GM10847 (cell line): ENCODE measurements around the gene CCDC80.

ENCODE experiments used
- POLR2A ChIP-seq: IDR thresholded peaks from 2 replicates; pipeline ENCODE4 v1.6.1; 2011; ENCODE audit not compliant: insufficient read length; ENCODE audit errors: extremely low read depth

CCDC80 gene

GRCh38 chr3:112675349-112675748, 34.4 kb upstream of the CCDC80 start:
- no peak for TF ChIP-seq POLR2A

DNA sequence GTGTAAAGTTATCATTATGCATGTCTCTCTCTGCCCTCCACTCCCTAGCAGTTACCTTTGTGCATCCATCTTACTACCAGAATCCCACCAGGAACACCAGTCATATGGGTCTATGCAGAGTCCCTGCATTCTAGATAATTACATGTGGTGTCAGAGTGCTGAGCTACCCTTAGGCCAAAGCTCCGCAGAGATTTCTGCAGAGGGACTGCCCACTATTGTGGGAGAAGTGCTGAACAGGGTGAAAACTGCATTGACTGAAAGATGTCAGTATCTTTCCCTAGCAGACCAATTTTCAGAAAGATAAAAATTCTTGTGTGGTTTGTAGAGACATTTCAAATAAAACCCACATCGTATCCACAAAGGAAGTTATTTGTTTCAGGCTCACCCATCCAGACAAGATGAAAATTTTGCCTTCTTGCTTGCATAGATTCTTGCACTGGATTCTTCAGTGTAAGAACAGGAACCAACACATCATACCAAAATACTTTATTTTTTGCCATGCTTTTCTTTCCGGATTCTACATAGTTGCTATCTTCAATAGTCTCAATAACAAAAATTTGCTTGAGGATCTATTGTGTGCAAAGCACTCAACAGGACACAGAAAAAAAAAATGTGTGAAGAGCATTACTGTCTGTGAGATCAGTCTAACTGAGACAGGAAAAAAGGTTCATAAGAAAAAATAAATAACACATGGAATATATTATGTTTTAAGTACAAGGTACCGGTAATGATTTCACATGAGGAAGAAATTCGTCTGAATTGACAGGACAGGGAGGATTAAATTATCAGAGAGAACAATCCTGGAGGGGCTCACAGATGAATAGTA, 32.0 kb upstream of the CCDC80 start:
- TF ChIP-seq POLR2A, result no peak

GRCh38 chr3:112671930-112672715, 31.2 kb upstream of the CCDC80 start:
- TF ChIP-seq POLR2A, result no peak

DNA sequence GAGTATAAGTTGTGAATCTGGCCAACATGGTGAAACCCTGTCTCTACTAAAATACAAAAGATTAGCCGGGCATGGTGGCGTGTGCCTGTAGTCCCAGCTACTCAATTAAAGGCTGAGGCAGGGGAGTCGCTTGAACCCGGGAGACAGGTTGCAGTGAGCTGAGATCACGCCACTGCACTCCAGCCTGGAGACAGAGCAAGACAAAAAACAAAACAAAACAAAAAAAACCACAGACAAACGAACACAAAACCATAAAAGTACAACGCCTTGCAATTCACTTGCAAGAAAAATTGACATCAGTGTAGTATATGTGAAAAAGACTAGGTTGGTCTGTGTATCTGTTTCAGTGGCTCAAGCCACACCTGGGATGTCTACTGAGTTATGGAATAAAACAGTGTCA, 29.9 kb upstream of the CCDC80 start:
- no peak for TF ChIP-seq POLR2A

DNA sequence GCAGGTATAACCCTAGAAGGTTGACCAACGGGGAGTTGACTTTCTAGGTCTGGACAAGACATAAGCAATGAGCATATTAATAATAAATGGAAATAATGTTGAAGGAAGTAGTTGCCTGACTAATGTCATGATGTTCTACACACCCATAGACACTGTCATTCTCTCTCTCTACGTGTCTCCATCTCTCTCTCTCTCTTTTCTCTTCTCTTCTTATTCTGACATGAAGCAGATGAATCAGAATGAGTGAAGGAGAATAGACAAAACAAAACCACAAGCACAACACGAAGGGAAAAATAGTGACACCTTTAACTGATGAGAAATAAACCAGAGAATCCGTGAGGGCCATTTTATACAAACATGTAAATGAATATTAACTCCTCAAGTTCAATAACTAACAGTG, 26.7 kb upstream of the CCDC80 start:
- TF ChIP-seq POLR2A, result no peak

DNA sequence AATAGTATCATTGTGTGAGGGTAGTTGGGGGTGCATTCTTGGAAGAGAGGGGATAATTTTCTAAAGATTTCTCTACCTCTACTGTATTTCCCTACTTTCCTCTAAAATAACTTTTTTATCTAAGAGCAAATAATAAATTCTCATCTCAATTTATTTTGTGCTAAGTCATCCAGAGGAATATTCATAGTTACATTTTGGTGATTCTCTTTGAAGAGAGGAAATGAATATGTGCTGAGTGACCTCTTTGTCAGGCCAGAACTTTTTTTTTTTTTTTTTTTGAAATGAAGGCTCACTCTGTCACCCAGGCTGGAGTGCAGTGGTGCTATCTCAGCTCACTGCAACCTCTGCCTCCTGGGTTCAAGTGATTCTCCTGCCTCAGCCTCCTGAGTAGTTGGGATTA, 15.1 kb upstream of the CCDC80 start:
- TF ChIP-seq POLR2A, result no peak

DNA sequence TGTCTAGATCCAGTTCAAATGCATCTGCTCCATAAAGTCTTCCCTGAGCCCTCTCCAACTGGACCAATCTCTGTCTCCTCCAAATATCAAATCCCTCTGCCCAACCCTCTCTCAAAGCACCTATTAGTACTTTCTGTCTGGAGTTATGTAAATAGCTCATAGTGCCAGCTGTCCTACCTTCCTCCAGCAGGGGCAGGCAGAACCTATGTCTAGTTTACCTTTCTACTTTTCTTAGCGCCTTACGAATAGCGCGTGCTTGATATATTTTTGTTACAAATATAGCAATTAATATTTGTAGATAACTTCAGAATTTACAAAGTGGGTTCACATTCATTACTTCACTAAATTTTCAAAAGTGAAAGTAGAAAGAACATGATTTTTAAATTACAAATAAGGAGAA, 14.0 kb upstream of the CCDC80 start:
- no peak for TF ChIP-seq POLR2A

DNA sequence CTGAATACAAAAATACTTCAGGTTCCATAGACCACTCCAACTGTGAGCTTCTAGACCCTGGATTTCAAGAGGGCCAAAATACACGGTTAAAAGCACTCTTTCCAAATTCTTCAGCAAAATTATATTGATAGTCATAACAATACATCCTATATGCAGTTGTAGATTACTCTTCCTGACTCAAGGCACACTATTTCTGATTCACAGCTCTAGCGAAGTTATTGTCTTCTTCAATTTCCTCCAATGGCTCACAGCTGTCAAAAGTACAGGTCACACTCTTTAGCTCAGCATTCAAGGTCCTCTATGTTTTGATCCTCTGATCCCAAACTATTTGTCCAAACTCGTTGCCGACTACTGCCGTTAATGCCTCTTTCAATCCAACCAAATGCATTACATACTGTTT, 13.5 kb upstream of the CCDC80 start:
- no peak for TF ChIP-seq POLR2A

GRCh38 chr3:112653881-112654300, 12.9 kb upstream of the CCDC80 start:
- TF ChIP-seq POLR2A, result no peak

DNA sequence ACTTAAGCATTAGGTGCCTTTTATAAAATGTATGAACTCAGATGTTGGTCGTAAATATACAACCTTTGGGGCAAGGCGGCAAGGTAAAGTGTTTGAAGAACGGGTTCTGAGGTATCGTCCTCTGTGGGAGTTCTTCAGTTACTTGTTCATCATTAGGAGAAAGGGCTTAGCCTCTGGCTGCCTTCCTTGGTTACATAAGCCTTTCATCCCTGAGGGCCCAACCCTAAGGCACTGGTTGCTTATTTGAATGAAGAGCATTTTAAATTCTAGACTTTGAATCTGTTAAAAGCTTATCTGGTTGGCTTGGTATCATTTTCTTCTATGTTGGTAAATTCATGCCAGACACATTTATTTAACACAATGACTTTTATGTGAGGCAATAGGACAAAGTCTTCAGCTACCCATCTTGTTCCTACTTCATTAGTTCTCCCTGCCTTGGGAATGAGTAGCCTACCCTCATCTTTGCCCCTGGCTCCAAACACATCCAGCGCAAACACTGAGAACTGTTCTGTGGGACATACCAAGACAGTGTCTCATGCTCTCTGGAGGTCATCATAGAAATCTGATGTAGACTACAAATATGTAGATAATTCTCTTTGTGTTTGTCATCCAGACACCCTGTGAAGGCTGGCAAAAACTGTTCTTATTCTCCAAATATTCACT, 12.4 kb upstream of the CCDC80 start:
- no peak for TF ChIP-seq POLR2A

DNA sequence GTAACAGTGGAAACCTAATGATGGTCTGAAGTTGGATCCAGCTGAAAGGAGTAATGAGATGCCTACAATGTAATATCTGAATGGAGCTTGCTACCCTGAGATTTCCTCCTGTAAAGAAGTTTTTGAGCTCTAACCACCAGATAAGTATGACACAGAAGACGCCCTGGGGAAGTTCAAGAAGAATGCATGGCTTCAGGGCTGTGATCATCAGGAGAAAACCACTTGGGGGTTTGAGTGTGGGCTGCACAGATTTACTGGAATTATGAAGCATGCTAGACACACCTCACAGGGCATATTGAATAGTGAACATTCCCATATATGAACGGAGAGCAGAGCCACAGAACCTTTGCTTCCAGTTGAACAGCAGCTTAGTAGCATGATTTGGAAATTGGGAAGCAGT, 10.6 kb upstream of the CCDC80 start:
- no peak for TF ChIP-seq POLR2A

DNA sequence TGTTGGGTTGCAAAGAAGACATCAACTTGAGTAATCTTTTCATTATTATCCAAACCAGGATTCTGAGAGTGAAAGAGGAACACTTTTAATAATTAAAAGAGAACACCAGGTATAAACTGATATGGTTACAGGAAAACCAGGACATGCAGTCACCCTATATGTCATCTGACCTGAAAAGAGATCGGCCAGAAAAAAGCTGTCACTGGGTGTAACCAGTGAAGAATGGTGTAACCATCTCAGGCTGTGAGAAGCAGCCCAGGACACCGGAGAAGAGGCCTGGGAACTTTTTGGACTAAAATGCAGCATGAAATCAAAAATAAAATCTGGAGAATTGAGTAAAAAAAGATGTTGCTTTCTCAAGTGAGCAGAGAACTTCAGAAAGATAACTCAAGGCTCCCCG, 10.1 kb upstream of the CCDC80 start:
- TF ChIP-seq POLR2A, result no peak

DNA sequence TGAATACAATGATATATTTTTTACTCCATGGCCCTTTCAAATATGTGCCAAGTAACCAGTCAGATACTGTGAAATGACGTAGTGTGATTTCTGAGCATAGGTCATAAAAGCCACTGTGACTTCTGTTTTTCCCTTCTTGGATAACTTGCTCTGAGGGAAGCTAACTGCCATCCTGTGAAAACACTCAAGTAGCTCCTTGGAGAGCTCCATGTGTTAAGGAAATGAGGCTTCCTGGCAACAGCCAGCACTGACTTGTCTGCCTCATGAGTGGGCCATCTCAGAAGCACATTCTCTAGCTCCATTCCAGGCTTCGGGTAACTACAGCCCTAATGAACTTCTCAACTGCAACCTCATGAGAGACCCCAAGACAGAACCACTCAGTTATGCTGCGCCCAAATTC, 9.5 kb upstream of the CCDC80 start:
- TF ChIP-seq POLR2A, result no peak

DNA sequence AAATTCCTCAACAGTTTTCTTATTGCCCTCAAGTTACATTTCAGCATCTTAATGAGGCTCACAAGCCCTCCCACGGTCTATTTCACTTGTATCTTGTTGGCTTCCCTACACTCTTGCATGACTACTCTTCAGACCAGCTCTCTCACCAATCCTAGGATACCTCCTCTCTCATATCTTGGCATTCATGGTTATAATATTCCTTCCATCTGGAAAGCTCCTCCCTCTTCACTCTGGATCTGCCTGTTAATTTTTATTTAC, 8.5 kb upstream of the CCDC80 start:
- TF ChIP-seq POLR2A, result no peak

GRCh38 chr3:112647122-112647521, 6.2 kb upstream of the CCDC80 start:
- no peak for TF ChIP-seq POLR2A

DNA sequence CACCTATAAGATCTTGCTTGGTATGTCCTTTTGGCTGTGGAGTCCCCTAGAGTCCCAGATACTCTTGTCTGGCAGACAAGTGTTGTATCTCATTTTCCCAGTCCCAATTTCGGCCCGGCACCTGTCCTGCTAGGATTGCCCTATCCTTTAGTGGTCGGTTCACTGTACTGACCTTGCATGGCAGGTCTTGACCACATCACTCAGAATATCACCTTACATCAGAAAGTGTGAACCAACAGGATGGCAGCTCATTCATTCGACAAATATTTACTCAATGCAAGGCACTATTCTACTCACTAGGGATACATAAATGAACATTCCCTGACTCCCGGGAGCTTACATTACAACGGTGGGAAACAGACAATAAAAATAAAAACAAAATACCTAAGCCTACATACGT, 5.7 kb upstream of the CCDC80 start:
- no peak for TF ChIP-seq POLR2A
